Dendritic cell treated with granulocyte-macrophage colony-stimulating factor and Interleukin-4, amounts not matched to agents 40 ng/mL and 50 ng/mL, for 4 days (primary cell): ENCODE measurements around the gene UBTF.
A peak's percentile ranks its signal among the peaks of the same experiment; 100 is the strongest.

Experiments used
- H3K27ac Mint-ChIP-seq: one replicate; pipeline ENCODE4 v1.8.0; 2022; ENCODE audit warnings: mild to moderate bottlenecking, mixed read lengths
- H3K27me3 Mint-ChIP-seq: one replicate; pipeline ENCODE4 v1.8.0; 2022; ENCODE audit warnings: mild to moderate bottlenecking, mixed read lengths
- H3K36me3 Mint-ChIP-seq: one replicate; pipeline ENCODE4 v1.8.0; 2022; ENCODE audit warnings: low read depth, mixed read lengths
- H3K4me1 Mint-ChIP-seq: one replicate; pipeline ENCODE4 v1.8.0; 2022; ENCODE audit warnings: low read depth, mixed read lengths
- H3K4me3 Mint-ChIP-seq: one replicate; pipeline ENCODE4 v1.8.0; 2022; ENCODE audit warnings: mild to moderate bottlenecking, moderate library complexity, mixed read lengths
- H3K9me3 Mint-ChIP-seq: one replicate; pipeline ENCODE4 v1.8.0; 2022; ENCODE audit warnings: mixed read lengths
- intact Hi-C: fragments of 100-400 bp; cut with micrococcal nuclease; formaldehyde crosslinking; loops from one replicate; pipeline ENCODE4 v1.15.0; 2022

The UBTF gene

DNA sequence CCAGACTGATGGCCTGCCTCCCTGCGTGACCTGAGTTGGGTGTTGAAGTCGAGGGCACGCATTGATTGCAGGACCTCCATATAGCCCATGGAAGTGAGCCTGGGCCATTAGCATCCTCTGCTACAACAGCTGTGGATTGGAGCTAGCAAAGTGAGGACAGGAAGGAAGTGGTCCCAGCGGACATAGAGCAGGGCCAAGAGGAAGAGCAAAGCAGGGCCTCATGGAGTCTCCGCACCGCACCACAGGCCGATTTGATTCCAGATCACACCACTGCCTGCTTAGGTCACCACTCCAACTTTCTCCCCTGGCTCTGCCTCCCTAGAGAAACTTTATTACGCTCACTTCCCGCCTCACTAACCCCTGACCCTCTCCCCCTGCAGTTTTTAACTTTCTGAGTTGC lies 10.7 kb upstream of the UBTF start:
- peaks cover 7% of the 10 kb centered on the region for H3K27me3 Mint-ChIP-seq
- H3K9me3 Mint-ChIP-seq, result no peaks in the 10 kb centered on the region
- H3K36me3 Mint-ChIP-seq, result no peaks in the 10 kb centered on the region
- peak overlapping the region; percentile 8 for H3K27ac Mint-ChIP-seq
- intact Hi-C loops, result no loop called here
- H3K4me1 Mint-ChIP-seq, result no peaks in the 10 kb centered on the region
- no peak overlapping the region for H3K4me3 Mint-ChIP-seq

DNA sequence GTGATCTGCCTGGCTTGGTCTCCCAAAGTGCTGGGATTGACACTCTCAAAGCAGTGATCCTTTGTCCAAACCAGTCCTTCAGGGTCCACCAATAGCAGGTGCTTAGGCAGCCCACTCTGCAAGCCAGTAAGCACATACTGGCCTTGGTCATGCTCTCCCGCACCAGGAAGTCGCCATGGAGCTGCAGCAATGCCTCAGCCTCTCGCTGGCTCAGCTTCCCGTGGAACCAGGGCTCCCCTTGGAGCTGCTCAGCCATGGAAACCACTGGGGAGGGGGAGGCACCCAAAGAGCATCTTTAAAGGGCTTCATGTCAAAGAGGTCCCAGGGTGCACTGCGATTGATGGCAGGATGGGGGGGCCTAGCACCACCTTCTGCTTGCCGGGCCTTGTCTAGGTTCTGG lies 9.6 kb upstream of the UBTF start:
- H3K4me1 Mint-ChIP-seq, result no peaks in the 10 kb centered on the region
- no peaks in the 10 kb centered on the region for H3K36me3 Mint-ChIP-seq
- H3K27ac Mint-ChIP-seq, result no peak overlapping the region
- peaks cover 12% of the 10 kb centered on the region for H3K27me3 Mint-ChIP-seq
- H3K9me3 Mint-ChIP-seq, result no peaks in the 10 kb centered on the region
- H3K4me3 Mint-ChIP-seq, result no peak overlapping the region
- intact Hi-C loops, result no loop called here

DNA sequence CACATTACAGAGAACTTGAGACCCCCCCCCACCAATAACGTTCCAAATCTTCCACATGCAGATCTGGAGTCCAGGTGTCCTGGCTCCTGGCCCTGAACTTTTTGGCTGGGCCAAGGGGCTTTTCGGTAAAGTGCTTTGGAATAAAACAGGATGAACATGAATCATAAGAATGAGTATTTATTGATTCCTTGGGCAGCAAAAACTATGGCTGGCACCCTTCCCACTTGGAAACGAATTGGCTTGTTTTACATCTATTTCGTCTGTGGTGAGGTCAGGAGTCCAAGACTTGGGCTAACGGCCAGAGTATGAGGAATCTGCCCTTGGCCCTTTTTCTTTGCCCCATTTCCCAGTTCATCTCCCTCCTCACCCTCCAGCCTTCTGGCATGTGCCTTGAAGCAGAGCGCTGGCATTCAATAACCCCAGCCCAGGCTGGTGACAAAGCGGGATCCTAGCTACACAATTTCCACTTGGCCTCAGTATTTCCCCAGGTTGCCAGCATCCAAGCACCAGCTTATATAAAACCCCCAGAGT lies 4.1 kb upstream of the UBTF start:
- H3K4me3 Mint-ChIP-seq, result no peak overlapping the region
- H3K27me3 Mint-ChIP-seq, result peaks cover 12% of the 10 kb centered on the region
- no peak overlapping the region for H3K27ac Mint-ChIP-seq
- H3K9me3 Mint-ChIP-seq, result no peaks in the 10 kb centered on the region
- intact Hi-C loops, result loop anchor here (5.0 kb wide), 1 partner anchor 54 kb away; no protein-coding TSS in a partner anchor
- peaks cover 16% of the 10 kb centered on the region for H3K36me3 Mint-ChIP-seq
- peaks cover 20% of the 10 kb centered on the region for H3K4me1 Mint-ChIP-seq

- Mint-ChIP-seq H3K27ac (peak overlapping the region; percentile 97), H3K36me3 (peaks cover 17% of the 10 kb centered on the region), H3K9me3 (no peaks in the 10 kb centered on the region), H3K27me3 (peaks cover 12% of the 10 kb centered on the region), H3K4me1 (peaks cover 30% of the 10 kb centered on the region), H3K4me3 (peak overlapping the region; percentile 99)
- intact Hi-C loops, result loop anchor here (5.0 kb wide), 1 partner anchor 55 kb away; no protein-coding TSS in a partner anchor
These were observed 2.8 kb upstream of the UBTF start for GRCh38 chr17:44222112-44222869.

DNA sequence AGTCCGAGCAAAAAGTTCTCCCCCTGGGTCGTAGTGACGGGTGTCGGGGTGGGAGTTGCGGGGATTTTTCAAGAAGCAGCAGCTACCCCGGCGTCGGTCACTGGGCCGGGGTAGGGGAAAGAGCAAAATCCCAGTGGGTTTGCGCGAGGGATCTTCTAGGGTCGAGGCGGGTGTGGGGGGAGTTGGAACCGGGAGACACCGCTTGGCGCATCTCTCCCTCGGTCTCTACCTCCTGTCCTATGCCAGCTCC lies 2.3 kb upstream of the UBTF start:
- intact Hi-C loops, result loop anchor here (2.0 to 5.0 kb wide), 2 partner anchors 56 to 103 kb away; partner anchors contain the start of gene SLC25A39
- Mint-ChIP-seq H3K27ac (peak overlapping the region; percentile 97), H3K36me3 (peaks cover 22% of the 10 kb centered on the region), H3K27me3 (peaks cover 12% of the 10 kb centered on the region), H3K4me3 (peak overlapping the region; percentile 99), H3K4me1 (peaks cover 35% of the 10 kb centered on the region), H3K9me3 (no peaks in the 10 kb centered on the region)

DNA sequence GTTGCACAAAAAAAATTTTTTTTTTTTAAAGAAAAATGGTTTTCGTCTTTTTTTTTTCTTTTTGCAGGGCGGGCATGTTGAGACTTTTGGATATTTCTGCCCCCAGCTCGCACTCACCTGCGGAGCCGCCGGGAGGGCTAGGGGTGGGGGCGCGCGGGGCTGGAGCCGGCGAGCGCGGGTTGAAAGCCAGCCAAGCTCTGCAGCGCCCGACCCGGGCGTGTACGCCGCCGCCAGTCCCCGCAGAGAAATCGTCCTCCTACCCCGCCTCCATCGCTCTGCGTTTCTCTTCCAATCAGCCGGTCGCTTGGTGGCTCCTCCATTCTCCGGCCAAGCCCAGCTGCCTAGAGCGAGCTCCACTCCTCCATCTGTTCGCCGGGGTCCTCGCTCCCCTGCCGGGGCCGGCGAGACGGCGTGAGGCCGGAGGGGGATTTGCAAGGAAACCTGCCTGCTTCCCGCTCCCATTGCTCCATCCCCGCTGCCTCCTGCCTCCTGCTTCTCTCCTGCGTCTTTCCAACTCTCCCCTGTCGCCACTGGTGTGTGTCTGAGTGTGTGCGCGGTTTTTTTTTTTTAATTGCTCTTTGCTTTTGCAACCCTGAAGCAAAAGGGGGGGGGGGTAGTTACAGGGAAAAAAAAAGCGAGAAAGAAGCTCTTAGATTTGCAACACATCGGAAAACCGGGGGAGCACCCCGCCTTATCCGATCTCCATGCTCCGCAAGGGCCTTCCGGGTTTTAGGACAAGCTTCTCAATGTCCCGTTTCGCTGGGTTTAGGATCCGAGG lies 1.8 kb upstream of the UBTF start:
- peak overlapping the region; percentile 97 for H3K27ac Mint-ChIP-seq
- H3K9me3 Mint-ChIP-seq, result no peaks in the 10 kb centered on the region
- peaks cover 12% of the 10 kb centered on the region for H3K27me3 Mint-ChIP-seq
- peaks cover 40% of the 10 kb centered on the region for H3K4me1 Mint-ChIP-seq
- intact Hi-C loops, result loop anchor here (2.0 to 5.0 kb wide), 2 partner anchors 56 to 104 kb away; partner anchors contain the start of gene SLC25A39
- peaks cover 27% of the 10 kb centered on the region for H3K36me3 Mint-ChIP-seq
- H3K4me3 Mint-ChIP-seq, result peak overlapping the region; percentile 99

GRCh38 chr17:44220213-44221083 lies 973 bp upstream of the UBTF start:
- H3K9me3 Mint-ChIP-seq, result no peaks in the 10 kb centered on the region
- intact Hi-C loops, result loop anchor here (2.0 to 5.0 kb wide), 2 partner anchors 57 to 104 kb away; partner anchors contain the start of gene SLC25A39

DNA sequence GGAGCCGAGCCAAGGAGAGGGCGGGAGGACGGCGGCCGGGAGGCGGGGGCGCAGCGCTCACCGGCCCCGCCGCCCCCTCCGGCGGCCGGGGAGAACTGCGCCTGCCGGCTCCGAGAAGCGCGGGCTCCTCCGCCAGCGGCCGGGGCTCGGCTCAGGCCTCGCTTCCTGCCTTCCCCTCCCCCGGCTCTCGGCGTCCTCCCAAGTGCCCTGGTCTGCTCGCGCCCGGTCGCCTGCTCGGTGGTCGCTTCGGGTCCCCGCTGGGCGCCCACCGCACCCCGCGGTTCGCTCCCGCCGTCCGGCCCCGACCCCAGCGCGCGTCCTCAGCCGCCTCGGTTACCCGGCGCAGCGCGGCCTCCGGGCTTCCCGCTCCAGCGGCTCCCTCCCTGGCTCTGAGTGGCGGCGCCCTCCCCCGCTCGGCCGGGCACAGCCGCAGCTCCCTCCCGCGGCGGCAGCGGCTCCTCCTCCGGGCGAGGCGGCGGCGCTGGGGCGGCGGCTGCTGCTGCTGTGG lies 313 bp downstream of the UBTF start:
- Mint-ChIP-seq H3K36me3 (peaks cover 48% of the 10 kb centered on the region), H3K4me1 (peaks cover 58% of the 10 kb centered on the region), H3K4me3 (peak overlapping the region; percentile 45), H3K9me3 (peaks cover 10% of the 10 kb centered on the region), H3K27me3 (peaks cover 5% of the 10 kb centered on the region), H3K27ac (no peak overlapping the region)
- intact Hi-C loops, result loop anchor here (2.0 to 5.0 kb wide), 2 partner anchors 18 to 128 kb away; partner anchors contain the start of gene GRN

More at GRCh38 chr17:44220213-44221083, 973 bp upstream of the UBTF start:
- H3K4me1 Mint-ChIP-seq, result peaks cover 49% of the 10 kb centered on the region
- H3K4me3 Mint-ChIP-seq, result peak overlapping the region; percentile 99
- peaks cover 10% of the 10 kb centered on the region for H3K27me3 Mint-ChIP-seq
- peaks cover 35% of the 10 kb centered on the region for H3K36me3 Mint-ChIP-seq
- peak overlapping the region; percentile 97 for H3K27ac Mint-ChIP-seq

DNA sequence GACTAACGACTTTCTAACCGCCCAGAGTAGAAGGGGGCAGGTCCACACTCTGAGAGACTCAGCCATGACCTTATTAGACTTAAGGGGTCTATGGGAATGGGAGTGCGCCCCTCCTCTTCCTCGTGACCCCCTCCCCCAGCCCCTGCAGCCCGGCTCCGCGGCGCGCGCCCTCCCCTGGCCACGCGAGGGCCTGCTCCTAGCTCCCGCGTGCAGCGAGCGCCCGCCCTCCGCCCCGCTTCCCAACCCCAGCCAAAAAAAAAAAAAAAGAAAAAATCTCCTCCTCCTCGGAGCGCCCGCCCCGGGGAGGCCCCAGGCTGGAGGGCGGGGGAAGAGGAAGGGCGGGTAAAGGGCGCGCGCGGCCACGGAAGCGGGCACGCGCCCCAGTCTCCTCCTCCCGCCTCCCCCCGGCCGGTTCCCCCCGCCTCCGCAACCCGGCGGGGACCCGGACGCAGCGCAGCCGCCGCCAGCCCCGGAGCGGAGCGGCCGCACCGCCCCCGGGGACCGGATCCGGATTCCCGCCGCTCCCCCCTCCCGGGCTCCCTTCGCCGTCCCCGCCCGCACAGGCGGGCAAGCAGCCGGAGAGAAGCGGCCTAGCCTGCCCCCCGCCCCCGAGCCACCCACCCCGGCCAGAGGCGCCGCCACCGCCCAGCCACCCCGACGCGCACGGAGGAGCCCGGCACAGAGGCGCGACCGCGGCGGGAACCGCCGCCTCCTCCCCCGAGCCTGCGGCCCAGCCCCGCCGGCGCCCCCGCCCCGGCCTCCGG lies 949 bp downstream of the UBTF start:
- H3K4me1 Mint-ChIP-seq, result peaks cover 64% of the 10 kb centered on the region
- peak overlapping the region; percentile 66 for H3K27ac Mint-ChIP-seq
- peaks cover 54% of the 10 kb centered on the region for H3K36me3 Mint-ChIP-seq
- H3K9me3 Mint-ChIP-seq, result peaks cover 17% of the 10 kb centered on the region
- intact Hi-C loops, result loop anchor here (1.0 to 5.0 kb wide), 4 partner anchors 8 to 129 kb away; partner anchors contain the start of genes GRN and TMUB2
- peaks cover 3% of the 10 kb centered on the region for H3K27me3 Mint-ChIP-seq
- H3K4me3 Mint-ChIP-seq, result peak overlapping the region; percentile 65

GRCh38 chr17:44217738-44218343 lies 1.6 kb downstream of the UBTF start:
- intact Hi-C loops, result loop anchor here (1.0 to 5.0 kb wide), 4 partner anchors 8 to 129 kb away; partner anchors contain the start of genes GRN and TMUB2
- Mint-ChIP-seq H3K27ac (peak overlapping the region; percentile 66), H3K27me3 (peaks cover under 1% of the 10 kb centered on the region), H3K4me3 (peak overlapping the region; percentile 65), H3K36me3 (peaks cover 61% of the 10 kb centered on the region), H3K9me3 (peaks cover 17% of the 10 kb centered on the region), H3K4me1 (peaks cover 69% of the 10 kb centered on the region)

DNA sequence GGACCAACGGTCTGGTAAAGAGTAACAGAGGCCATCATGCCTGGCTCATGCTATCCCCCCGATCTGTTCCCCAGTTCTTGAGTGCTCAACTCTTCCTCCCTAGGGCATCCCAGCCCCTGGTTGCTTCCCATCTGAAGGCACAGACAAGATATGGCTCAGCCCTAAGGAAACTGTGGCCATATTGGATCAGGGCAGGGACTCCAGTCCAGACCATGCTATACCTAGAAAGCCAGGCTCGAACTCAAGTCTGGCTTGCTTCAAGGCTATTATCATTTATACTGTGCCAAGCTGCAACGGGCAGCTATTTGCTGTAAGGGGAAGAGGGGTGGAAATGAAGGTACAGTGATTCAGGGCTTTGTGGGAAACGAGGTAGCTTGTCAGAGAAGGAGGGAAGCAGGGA lies 2.8 kb downstream of the UBTF start:
- Mint-ChIP-seq H3K36me3 (peaks cover 71% of the 10 kb centered on the region), H3K4me1 (peaks cover 62% of the 10 kb centered on the region), H3K4me3 (no peak overlapping the region), H3K27me3 (no peaks in the 10 kb centered on the region), H3K27ac (peak overlapping the region; percentile 35), H3K9me3 (peaks cover 17% of the 10 kb centered on the region)
- intact Hi-C loops, result loop anchor here (5.0 kb wide), 1 partner anchor 131 kb away; the partner anchor contains the start of gene GRN

DNA sequence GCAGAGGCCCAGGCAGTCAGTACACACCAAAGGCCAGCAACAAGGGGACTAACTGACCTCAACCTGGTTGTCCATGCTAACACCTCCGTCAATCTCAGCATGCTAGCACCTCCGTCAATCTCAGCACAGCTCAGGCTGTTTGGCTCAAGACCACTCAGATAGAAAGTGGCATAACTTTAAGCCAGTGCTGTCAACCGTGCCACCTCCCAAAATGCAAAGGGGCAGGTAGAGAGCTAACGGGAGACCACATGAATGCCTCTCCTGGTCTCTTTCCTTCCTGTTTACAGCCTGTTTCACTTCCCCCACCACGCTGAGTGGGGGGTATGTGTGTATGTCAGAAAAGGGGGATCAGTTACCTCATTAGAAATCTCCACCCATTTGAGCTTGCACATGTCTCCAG lies 3.3 kb downstream of the UBTF start:
- Mint-ChIP-seq H3K27me3 (no peaks in the 10 kb centered on the region), H3K36me3 (peaks cover 71% of the 10 kb centered on the region), H3K27ac (peak overlapping the region; percentile 30), H3K4me3 (no peak overlapping the region), H3K4me1 (peaks cover 62% of the 10 kb centered on the region), H3K9me3 (peaks cover 17% of the 10 kb centered on the region)
- intact Hi-C loops, result loop anchor here (5.0 kb wide), 1 partner anchor 131 kb away; the partner anchor contains the start of gene GRN
